H1 (cell line): ENCODE results near the gene MGLL.

Experiments used
- CEBPB ChIP-seq: IDR thresholded peaks from 2 replicates; pipeline ENCODE4 v1.6.1; 2012; ENCODE audit warnings: low read depth, low read length
- CHD1 ChIP-seq: IDR thresholded peaks from 2 replicates; pipeline ENCODE4 v1.6.1; 2012; ENCODE audit warnings: low read depth, low read length, improper control_type of control experiment
- CTCF ChIP-seq, 3 experiments: IDR thresholded peaks; 1 replicate in 2 of 3; 2 replicates in 1 of 3; pipeline versions ENCODE4 v1.5.1 to v1.6.1; 2011; ENCODE audit warnings: low read length in 3 of 3, mild to moderate bottlenecking in 3 of 3, inconsistent platforms in 2 of 3, low read depth in 1 of 3, moderate library complexity in 1 of 3; ENCODE audit not compliant: insufficient read depth in 1 of 3; ENCODE audit errors: control extremely low read depth in 1 of 3
- EZH2 ChIP-seq: fragments of 200-600 bp; sonication (generic); IDR thresholded peaks from 2 replicates; pipeline ENCODE4 v1.7.1; 2012; ENCODE audit warnings: low read depth, mild to moderate bottlenecking, moderate library complexity, low read length, inconsistent platforms; ENCODE audit not compliant: severe bottlenecking
- HDAC6 ChIP-seq: IDR thresholded peaks from one replicate; pipeline ENCODE4 v1.7.1; 2012; ENCODE audit warnings: low read depth, mild to moderate bottlenecking, inconsistent platforms, low read length, moderate library complexity
- MAX ChIP-seq: IDR thresholded peaks from 2 replicates; pipeline ENCODE4 v1.6.1; 2012; ENCODE audit warnings: inconsistent platforms
- POLR2A ChIP-seq, 2 experiments: IDR thresholded peaks; 1 replicate in 1 of 2; 2 replicates in 1 of 2; pipeline ENCODE4 v1.6.1; 2011; ENCODE audit warnings: low read depth in 2 of 2, low read length in 2 of 2, mild to moderate bottlenecking in 2 of 2; ENCODE audit errors: control extremely low read depth in 1 of 2
- POLR2AphosphoS5 ChIP-seq: IDR thresholded peaks from 2 replicates; pipeline ENCODE4 v1.6.1; 2011; ENCODE audit warnings: low read depth, low read length
- RFX5 ChIP-seq: IDR thresholded peaks from 2 replicates; pipeline ENCODE4 v1.6.1; 2011; ENCODE audit warnings: low read depth, low read length, improper control_type of control experiment, borderline replicate concordance
- SIRT6 ChIP-seq: IDR thresholded peaks from one replicate; pipeline ENCODE4 v1.7.1; 2012; ENCODE audit warnings: low read length, inconsistent platforms

- TF ChIP-seq CTCF (IDR thresholded peaks at IDR 0.05; ENCODE audit: control extremely low read depth in 1 of 3, insufficient read depth in 1 of 3, low read depth in 1 of 3, low read length in 3 of 3) (no peak), EZH2 (no peak), SIRT6 (no peak), MAX (no peak), CHD1 (no peak), POLR2A (IDR thresholded peaks at IDR 0.05; ENCODE audit: control extremely low read depth in 1 of 2, low read depth in 2 of 2, low read length in 2 of 2) (no peak), CEBPB (no peak), RFX5 (no peak), POLR2AphosphoS5 (no peak), HDAC6 (no peak)
These were observed 142.1 kb downstream of the MGLL start for GRCh38 chr3:127680146-127680661.
